Gastroesophageal sphincter (tissue), 4 donors: ENCODE data around the gene SNRNP200. TPM values are rescaled to one million over a fixed set of nuclear protein-coding genes. Genes with fewer than 3 reads are reported as not detected.

Source experiments
- ATAC-seq: fragments of 150-250 bp; one replicate; pipeline ENCODE4 v1.9.1; 2016; ENCODE audit warnings: mild to moderate bottlenecking, moderate library complexity
- H3K27ac ChIP-seq, 4 donors: fragments of 200-600 bp; sonication (generic) in 3 of 4; 1 replicate in 3 of 4; 2 replicates in 1 of 4; pipeline ENCODE4 v1.5.1; 2016 to 2019
- H3K27me3 ChIP-seq: fragments of 200-600 bp; sonication (generic); one replicate; pipeline ENCODE4 v1.5.1; 2019
- H3K36me3 ChIP-seq, 2 donors: fragments of 200-600 bp; sonication (generic); one replicate each; pipeline ENCODE4 v1.5.1; 2019; ENCODE audit warnings: control low read depth in 1 of 2
- H3K4me1 ChIP-seq, 3 donors: fragments of 200-600 bp; sonication (generic); 1 replicate in 2 of 3; 2 replicates in 1 of 3; pipeline ENCODE4 v1.5.1; 2016 to 2019; ENCODE audit warnings: control low read depth in 2 of 3
- H3K4me3 ChIP-seq, 2 donors: fragments of 200-600 bp; sonication (generic); one replicate each; pipeline ENCODE4 v1.5.1; 2019; ENCODE audit warnings: mild to moderate bottlenecking in 1 of 2, moderate library complexity in 1 of 2
- H3K9me3 ChIP-seq, 3 donors: fragments of 200-600 bp; sonication (generic); one replicate each; pipeline ENCODE4 v1.5.1; 2017 to 2019; ENCODE audit warnings: control low read depth in 2 of 3
- EP300 ChIP-seq: sonication (generic); formaldehyde crosslinking; IDR thresholded peaks from one replicate; pipeline ENCODE4 v1.6.1; 2017; ENCODE audit warnings: antibody characterized with exemption, mild to moderate bottlenecking
- POLR2A ChIP-seq, 2 donors: fragments of 450-650 bp; IDR thresholded peaks; one replicate each; pipeline ENCODE4 v1.6.1; 2017; ENCODE audit warnings: antibody characterized with exemption in 2 of 2, mild to moderate bottlenecking in 2 of 2, moderate library complexity in 1 of 2
- POLR2AphosphoS5 ChIP-seq: sonication (generic); formaldehyde crosslinking; IDR thresholded peaks from one replicate; pipeline ENCODE4 v1.6.1; 2017; ENCODE audit warnings: antibody characterized with exemption
- WGBS, 2 donors: methylation state at CpG; one replicate each; pipeline ENCODE4 v1.1.5; 2018; ENCODE audit warnings: low coverage in 1 of 2; 5-methylcytosine and 5-hydroxymethylcytosine counted together
- total RNA-seq, 4 donors: library from RNA; depleted of rRNA; stranded (reverse); fragments of >200 nt; gene quantifications; one replicate each; pipeline ENCODE4 v1.1.0, GENCODE V29; 2016
- TF ChIP-seq, protein P1 (sequence below), 4 experiments: fragments of 200-600 bp in 2 of 4; fragments of 450-650 bp in 2 of 4; sonication (generic) in 1 of 4; IDR thresholded peaks; one replicate each; pipeline ENCODE4 v1.5.1; 2017 to 2019; ENCODE audit warnings: antibody characterized with exemption in 4 of 4, mild to moderate bottlenecking in 2 of 4, moderate library complexity in 2 of 4

Gene SNRNP200
- total RNA-seq, 4 donors from 2014 or later: 63.4 to 108 (median 98.3) TPM

DNA sequence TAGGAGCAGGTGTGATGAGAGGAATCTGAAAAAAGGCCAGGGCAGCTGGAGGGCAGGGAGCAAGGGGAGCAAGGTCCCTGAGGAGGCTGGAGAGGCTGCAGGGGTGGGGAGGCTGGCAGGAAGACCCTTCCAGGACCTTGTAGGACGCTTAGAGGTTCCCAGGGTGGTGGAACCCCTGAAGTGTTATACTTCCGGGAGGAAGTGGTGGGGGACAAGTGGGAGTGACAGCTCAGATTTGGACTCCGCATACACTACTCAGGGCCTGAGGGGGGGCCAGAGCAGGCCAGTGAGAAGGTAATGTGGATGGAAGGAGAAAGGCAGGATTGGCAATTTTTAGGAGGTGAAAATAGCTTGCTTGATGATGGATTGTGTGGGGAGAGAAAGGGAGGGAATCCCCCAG is 28.4 kb upstream of the SNRNP200 start:
- ATAC-seq: no peak
- 83 to 100% methylated on average over 1 to 3 of the region's 3 CpGs for WGBS, 2 donors
- H3K27ac ChIP-seq: no peak overlapping the region

DNA sequence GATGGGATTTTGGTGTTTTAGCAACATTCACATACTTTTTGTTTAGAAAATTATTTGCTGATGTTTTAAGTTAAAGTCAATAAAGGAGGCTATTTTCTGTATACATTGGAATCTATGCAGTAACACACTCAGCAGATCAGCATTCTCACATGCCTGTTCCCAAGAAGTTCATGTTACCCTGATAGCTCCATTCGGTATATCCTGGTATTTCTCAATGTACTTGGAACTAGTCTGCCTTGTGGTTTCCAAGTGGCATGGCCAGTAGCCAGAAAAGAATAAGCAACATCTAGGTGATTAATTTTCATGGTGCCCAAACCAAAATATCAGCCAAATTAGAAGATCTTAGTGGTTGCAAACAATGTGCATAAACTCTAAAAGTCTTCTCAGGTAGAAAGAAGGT is 25.1 kb upstream of the SNRNP200 start:
- Histone ChIP-seq H3K27me3 (peaks cover 20% of the 10 kb centered on the region), H3K9me3 (no peaks in the 10 kb centered on the region), H3K27ac (no peak overlapping the region), H3K36me3 (no peaks in the 10 kb centered on the region), H3K4me1 (peaks cover 0 to 15% (median 7%) of the 10 kb centered on the region in 3 donors), H3K4me3 (no peak overlapping the region)
- no peak for ATAC-seq
- TF ChIP-seq EP300: no peak
- TF ChIP-seq POLR2AphosphoS5: peak; percentile 53
- WGBS, 2 donors: 64 to 75% methylated on average over 1 of the region's 1 CpG

More for the DNA sequence above, 28.4 kb upstream of the SNRNP200 start:
- Histone ChIP-seq H3K9me3 (no peaks in the 10 kb centered on the region), H3K36me3 (no peaks in the 10 kb centered on the region), H3K27me3 (no peaks in the 10 kb centered on the region), H3K4me3 (no peak overlapping the region), H3K4me1 (peaks cover 0 to 16% (median 7%) of the 10 kb centered on the region in 3 donors)
- no peak for TF ChIP-seq POLR2A (IDR thresholded peaks at IDR 0.05)
- TF ChIP-seq EP300: no peak
- no peak for TF ChIP-seq POLR2AphosphoS5
- TF ChIP-seq, protein P1, sequence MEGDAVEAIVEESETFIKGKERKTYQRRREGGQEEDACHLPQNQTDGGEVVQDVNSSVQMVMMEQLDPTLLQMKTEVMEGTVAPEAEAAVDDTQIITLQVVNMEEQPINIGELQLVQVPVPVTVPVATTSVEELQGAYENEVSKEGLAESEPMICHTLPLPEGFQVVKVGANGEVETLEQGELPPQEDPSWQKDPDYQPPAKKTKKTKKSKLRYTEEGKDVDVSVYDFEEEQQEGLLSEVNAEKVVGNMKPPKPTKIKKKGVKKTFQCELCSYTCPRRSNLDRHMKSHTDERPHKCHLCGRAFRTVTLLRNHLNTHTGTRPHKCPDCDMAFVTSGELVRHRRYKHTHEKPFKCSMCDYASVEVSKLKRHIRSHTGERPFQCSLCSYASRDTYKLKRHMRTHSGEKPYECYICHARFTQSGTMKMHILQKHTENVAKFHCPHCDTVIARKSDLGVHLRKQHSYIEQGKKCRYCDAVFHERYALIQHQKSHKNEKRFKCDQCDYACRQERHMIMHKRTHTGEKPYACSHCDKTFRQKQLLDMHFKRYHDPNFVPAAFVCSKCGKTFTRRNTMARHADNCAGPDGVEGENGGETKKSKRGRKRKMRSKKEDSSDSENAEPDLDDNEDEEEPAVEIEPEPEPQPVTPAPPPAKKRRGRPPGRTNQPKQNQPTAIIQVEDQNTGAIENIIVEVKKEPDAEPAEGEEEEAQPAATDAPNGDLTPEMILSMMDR (IDR thresholded peaks at IDR 0.05): no peak

DNA sequence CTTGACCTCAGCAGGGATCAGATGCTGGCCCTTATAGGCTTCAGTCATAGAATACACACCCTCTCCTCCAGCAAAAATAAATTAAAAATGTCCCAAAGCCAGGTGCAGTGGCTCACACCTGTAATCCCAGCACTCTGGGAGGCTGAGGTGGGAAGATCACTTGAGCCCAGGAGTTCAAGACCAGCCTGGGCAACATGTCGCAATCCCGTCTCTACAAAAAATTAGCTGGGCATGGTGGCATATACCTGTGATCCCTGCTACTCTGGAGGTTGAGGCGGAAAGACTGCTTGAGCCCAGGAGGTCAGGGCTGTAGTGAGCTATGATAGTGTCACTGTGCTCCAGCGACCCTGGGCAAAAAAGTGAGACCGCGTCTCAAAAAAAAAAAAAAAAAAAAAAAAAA is 24.5 kb upstream of the SNRNP200 start:
- Histone ChIP-seq H3K27ac (no peak overlapping the region), H3K36me3 (no peaks in the 10 kb centered on the region), H3K4me3 (no peak overlapping the region), H3K4me1 (peaks cover 0 to 17% (median 4%) of the 10 kb centered on the region in 3 donors), H3K27me3 (peaks cover 25% of the 10 kb centered on the region), H3K9me3 (no peaks in the 10 kb centered on the region)
- WGBS, 2 donors: 96 to 100% methylated on average over 3 to 4 of the region's 6 CpGs
- ATAC-seq: no peak
- TF ChIP-seq POLR2AphosphoS5: no peak
- TF ChIP-seq POLR2A (IDR thresholded peaks at IDR 0.05): no peak
- TF ChIP-seq, protein P1 (IDR thresholded peaks at IDR 0.05): no peak
- no peak for TF ChIP-seq EP300

DNA sequence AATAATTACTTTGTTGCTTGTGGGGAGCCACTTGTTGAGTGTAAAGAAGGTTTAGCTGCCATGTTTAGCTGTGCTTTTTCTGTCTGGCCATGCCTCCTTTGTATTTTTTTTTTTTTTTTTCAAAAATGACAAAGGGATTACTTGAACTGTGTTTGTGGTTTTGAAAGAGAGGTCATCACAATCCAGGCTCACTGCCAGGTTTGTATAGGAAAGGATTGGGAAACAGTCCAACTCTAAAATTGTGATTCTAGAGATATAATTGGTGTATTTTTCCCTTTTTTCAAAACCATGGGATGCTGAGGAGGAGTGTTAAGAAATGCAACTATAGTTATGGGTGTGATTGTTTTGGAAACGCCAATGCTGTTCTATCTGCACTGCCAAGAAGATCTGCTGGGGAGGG is 24.1 kb upstream of the SNRNP200 start:
- WGBS, 2 donors: 67 to 71% methylated on average over 1 of the region's 1 CpG
- H3K36me3 ChIP-seq: no peaks in the 10 kb centered on the region
- no peak overlapping the region for H3K4me3 ChIP-seq
- no peaks in the 10 kb centered on the region for H3K9me3 ChIP-seq
- H3K27ac ChIP-seq: no peak overlapping the region
- TF ChIP-seq, protein P1 (IDR thresholded peaks at IDR 0.05): no peak
- TF ChIP-seq EP300 (no peak), POLR2AphosphoS5 (no peak), POLR2A (IDR thresholded peaks at IDR 0.05) (no peak)
- H3K4me1 ChIP-seq: peaks cover 0 to 16% (median under 1%) of the 10 kb centered on the region in 3 donors
- ATAC-seq: no peak
- H3K27me3 ChIP-seq: peaks cover 29% of the 10 kb centered on the region

DNA sequence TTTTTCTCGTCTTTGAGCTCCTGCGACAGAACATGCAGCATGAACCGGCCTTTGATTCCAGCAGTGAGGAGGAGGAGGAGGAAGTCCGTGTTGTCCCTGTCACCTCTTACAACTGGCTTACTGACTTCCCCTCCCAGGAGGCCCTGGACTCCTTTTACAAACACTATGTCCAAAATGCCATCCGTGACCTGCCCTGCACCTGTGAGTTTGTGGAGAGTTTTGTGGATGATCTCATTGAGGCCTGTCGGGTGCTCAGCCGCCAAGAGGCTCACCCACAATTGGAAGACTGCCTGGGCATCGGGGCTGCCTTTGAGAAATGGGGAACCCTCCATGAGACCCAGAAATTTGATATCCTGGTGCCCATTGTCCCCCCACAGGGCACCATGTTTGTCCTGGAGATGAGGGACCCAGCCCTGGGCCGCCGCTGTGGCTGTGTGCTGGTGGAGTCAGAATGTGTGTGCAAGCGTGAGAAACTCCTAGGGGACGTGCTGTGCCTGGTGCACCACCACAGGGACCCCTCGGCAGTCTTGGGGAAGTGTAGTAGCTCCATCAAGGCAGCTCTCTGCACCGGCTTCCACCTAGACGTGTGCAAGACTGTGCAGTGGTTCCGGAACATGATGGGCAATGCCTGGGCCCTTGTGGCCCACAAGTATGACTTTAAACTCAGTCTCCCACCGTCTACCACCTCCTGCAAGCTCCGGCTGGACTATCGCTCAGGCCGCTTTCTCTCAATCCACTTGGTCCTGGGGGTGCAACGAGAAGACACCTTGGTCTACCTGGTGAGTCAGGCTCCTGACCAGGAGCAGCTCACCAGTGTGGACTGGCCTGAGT is 21.9 kb upstream of the SNRNP200 start:
- TF ChIP-seq EP300 (no peak), POLR2A (IDR thresholded peaks at IDR 0.05) (no peak), POLR2AphosphoS5 (no peak)
- TF ChIP-seq, protein P1 (IDR thresholded peaks at IDR 0.05): no peak
- Histone ChIP-seq H3K4me1 (peaks cover 0 to 17% (median 0%) of the 10 kb centered on the region in 3 donors), H3K27me3 (peaks cover 52% of the 10 kb centered on the region), H3K9me3 (no peaks in the 10 kb centered on the region), H3K27ac (no peak overlapping the region), H3K36me3 (no peaks in the 10 kb centered on the region), H3K4me3 (no peak overlapping the region)
- no peak for ATAC-seq
- 86 to 100% methylated on average over 1 to 12 of the region's 21 CpGs for WGBS, 2 donors
